HS-27A (cell line): ENCODE data around the gene IFI30.

ENCODE experiments used
- DNase-seq: peaks from one replicate; pipeline ENCODE4 v3.0.0-alpha.2; 2012; ENCODE audit warnings: low read depth, missing footprints

Gene IFI30

DNA sequence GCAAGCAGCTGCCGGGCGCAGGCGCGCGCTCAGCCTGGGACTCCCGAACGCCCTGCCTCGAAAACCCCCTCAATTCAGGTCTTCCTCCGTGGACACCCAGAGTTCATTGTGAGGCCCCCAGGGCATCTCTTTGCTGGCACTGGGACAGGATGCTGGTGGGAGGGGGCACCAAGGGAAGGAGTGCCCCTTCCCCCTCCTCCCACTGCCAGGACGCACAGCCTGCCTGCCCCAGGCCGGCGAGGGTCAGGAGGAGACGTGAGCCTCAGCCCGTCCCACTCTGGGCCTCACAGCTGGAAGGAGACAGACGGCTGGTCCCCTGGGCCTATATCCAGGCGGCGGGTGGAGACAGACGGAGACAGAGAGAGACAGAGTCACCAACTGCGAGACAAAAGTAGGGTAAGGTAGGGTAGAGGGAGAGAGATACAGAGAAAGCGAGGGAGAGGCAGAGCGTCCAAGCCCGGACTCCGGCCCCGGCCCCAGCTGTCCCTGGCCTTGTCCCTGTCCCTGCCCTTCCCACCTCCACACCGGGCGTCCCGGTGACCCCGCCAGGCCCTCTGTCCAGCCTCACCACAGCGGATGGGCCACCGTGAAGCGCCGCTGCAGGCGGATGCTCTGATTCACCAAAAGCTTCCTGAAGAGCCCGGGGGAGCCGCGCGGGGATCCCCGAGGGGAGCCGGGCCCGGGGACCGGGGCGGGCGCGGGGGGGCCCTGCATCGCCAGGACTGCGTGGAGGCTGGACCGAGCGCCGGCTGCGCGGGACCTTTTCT lies 52.3 kb downstream of the IFI30 start, which contains the start of gene PDE4C:
TSS of gene PDE4C (minus strand) at position 737 of the 767 bp plus-strand sequence. CDS start at position 714, 23 bp downstream.
- DNase-seq, result no peak

DNA sequence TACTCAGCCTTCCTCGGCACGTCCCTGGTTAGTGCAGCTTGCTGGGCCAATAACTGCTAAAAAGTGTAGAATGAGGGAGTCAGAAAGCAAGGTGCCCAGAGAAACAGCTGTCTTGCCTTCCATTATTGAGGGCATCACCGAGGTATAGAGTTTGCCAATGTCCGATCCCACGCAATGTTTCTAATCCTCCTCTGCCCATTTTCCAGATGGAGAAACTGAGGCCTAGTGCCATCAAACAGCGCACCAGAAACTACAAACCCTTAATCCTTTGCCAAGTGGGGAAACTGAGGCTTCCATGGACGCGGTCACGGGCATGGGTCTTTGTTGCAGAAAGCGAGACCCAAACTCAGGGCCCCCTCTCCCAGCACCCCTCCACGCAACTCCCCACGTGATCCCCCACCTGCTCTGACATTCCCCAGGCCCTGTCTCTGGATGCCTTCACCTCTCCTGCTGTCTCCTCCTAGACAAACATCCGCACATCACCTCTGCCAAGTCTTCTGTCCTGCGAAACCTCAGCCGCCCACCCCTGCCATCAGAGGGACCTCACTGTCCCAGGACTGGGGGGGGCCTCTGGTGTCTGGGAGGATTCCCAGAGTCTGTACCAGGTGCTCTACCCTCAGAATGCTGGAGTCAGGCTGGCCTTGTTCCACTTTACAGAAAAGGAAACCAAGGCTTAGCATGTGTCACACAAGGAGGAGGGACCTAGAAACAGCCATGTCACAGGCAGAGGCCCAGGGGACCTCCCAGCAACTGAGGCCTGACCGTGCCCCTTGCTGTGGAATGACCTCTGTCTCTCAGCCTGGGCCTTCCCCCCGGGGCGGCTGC lies 53.6 kb downstream of the IFI30 start:
- no peak for DNase-seq
